ENCODE results near the gene E2F7.

- TF ChIP-seq POLR2AphosphoS5 (IDR thresholded peaks at IDR 0.05; ENCODE audit: borderline replicate concordance, low read depth, low read length) (no peak), EZH2 (IDR thresholded peaks at IDR 0.05) (no peak)
Observed at GRCh38 chr12:77082021-77082420, 16.7 kb upstream of the E2F7 start.
